Vagina (tissue), 2 donors: Measurements from ENCODE around the gene WNT9A. TPM values are rescaled to one million over a fixed set of nuclear protein-coding genes. Genes with fewer than 3 reads are reported as not detected.
"Not testable (repeated sequence)": the region's sequence is repeated elsewhere in the genome, so short reads cannot be mapped to it uniquely, and the experiment has no call there.

ENCODE experiments used
- DNase-seq, 2 donors: peaks; one replicate each; pipeline ENCODE4 v3.0.0-alpha.2; 2017; ENCODE audit errors: extremely low spot score in 2 of 2
- H3K27ac ChIP-seq: fragments of 200-600 bp; sonication (generic); one replicate; pipeline ENCODE4 v1.5.1; 2019
- H3K27me3 ChIP-seq: fragments of 200-600 bp; sonication (generic); one replicate; pipeline ENCODE4 v1.5.1; 2019
- H3K36me3 ChIP-seq, 2 donors: fragments of 200-600 bp; sonication (generic); one replicate each; pipeline ENCODE4 v1.5.1; 2017 to 2019
- H3K4me1 ChIP-seq: fragments of 200-600 bp; sonication (generic); one replicate; pipeline ENCODE4 v1.5.1; 2019
- H3K4me3 ChIP-seq, 2 donors: fragments of 200-600 bp; sonication (generic); 1 replicate in 1 of 2; 2 replicates in 1 of 2; pipeline ENCODE4 v1.5.1; 2016 to 2019
- H3K9me3 ChIP-seq: fragments of 200-600 bp; sonication (generic); one replicate; pipeline ENCODE4 v1.5.1; 2019
- CTCF ChIP-seq, 3 experiments: fragments of 450-650 bp in 2 of 3; fragments of 200-600 bp in 1 of 3; sonication (generic) in 1 of 3; IDR thresholded peaks; one replicate each; pipeline ENCODE4 v1.5.1; 2017 to 2019; ENCODE audit warnings: antibody characterized with exemption in 3 of 3, mild to moderate bottlenecking in 2 of 3, moderate library complexity in 2 of 3
- POLR2A ChIP-seq, 2 donors: fragments of 450-650 bp; IDR thresholded peaks; one replicate each; pipeline ENCODE4 v1.6.1; 2017; ENCODE audit warnings: antibody characterized with exemption in 2 of 2, mild to moderate bottlenecking in 2 of 2, moderate library complexity in 2 of 2
- POLR2AphosphoS5 ChIP-seq, 2 donors: sonication (generic); formaldehyde crosslinking; IDR thresholded peaks; one replicate each; pipeline ENCODE4 v1.9.0; 2017; ENCODE audit warnings: antibody characterized with exemption in 2 of 2, mild to moderate bottlenecking in 2 of 2, low read depth in 1 of 2; ENCODE audit not compliant: insufficient read depth in 1 of 2
- intact Hi-C: fragments of 100-400 bp; cut with DNase I; formaldehyde crosslinking; loops from one replicate; pipeline ENCODE4 v1.15.1; 2023
- total RNA-seq: library from RNA; depleted of rRNA; stranded (reverse); fragments of >200 nt; gene quantifications from one replicate; pipeline ENCODE4 v1.2.3, GENCODE V29; 2016

Gene WNT9A
- total RNA-seq, 1 donor from 2014 or later: 2.9 TPM

DNA sequence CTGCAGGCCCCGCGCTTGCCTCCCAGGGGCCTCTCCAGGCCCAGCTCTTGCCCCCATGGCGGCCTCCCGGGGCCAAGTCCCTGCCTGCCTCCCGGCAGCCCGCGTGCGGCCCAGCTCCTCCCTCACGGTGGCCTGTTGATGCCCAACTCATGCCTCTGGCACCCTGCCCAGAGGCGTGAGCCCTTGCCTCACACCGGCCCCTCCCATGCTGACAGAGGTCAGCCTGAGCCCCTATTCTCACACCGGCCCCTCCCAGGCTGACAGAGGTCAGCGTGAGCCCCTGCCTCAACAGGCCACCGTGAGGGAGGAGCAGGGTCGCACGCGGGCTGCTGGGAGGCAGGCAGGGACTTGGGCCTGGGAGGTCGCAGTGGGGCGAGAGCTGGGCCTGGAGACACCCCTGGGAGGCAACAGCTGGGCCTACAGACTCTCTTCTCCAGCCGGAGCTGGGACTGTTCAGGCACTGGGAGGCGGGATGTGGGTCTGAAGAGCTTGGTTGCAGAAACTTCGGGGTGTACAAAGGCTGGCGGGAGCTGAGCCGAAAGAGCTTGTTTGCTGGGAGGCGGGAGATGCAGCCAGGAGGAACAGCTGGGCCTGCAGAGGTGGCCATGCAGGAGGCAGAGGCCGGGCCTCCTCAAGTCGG is 24.0 kb upstream of the WNT9A start:
- intact Hi-C loops, H3K4me1 ChIP-seq, DNase-seq, H3K27ac ChIP-seq, H3K9me3 ChIP-seq, H3K4me3 ChIP-seq, H3K27me3 ChIP-seq, H3K36me3 ChIP-seq: not testable (repeated sequence)

DNA sequence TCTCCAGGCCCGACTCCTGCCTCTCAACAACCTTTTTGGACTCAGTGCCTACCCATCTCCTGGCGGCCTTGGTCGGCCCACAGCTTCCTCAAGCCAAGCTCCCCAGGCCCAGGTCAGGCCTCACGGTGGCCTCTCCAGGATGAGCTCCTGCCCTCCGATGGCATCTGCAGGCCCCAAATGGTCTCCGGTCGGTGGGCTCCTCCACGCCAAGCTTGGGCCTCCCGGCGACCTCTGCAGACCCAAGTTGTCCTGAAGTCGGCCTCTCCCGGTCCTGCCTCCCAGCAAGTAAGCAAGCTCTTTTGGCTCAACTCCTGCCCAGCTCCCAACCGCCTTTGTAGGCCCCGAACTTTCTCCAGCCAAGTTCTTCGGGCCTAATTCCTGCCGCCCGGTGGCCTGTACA is 23.5 kb upstream of the WNT9A start:
- intact Hi-C loops: not testable (repeated sequence)

DNA sequence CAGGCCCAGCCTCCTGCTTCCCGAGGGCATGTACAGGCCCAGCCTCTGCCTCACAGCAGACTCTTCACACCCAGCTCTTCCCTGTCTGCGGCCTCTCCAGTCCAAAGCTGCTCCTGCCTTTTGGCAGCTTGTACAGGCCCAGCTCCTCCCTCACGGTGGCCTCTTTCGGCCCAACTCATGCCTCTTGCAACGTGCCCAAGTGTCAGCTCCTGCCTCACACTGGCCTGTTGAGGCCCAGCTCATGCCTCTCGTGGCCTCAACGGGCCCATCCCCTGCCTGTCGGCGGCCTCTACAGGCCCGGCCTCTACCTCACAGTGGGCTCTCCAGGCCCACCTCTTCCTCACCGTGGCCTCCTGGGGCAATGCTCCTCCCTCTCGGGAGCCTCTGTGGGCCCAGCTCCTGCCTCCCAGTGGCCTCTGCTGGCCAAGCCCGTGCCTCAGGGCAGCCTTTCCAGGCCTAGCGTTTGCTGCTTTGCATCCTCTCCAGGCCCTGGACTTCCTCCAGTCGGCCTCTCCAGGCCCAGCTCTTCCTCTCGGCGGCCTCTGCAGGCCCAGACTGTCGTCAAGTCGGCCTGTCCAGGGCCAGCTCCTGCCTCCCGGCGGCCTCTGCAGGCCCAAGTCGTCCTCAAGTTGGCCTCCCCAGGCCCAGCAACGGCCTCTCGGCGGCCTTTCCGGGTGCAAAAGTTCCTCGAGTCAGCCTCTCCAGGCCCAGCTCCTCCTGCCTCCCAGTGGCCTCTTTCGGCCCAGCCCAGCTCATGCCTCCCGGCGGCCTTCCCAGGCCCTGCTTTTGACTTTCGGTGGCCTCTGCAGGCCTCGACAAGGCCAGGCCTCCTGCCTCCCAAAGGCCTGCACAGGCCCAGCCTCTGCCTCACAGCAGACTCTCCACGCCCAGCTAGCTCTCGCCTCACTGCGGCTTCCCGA is 22.6 kb upstream of the WNT9A start:
- DNase-seq, H3K27ac ChIP-seq, H3K36me3 ChIP-seq, intact Hi-C loops, H3K4me3 ChIP-seq, H3K9me3 ChIP-seq, H3K4me1 ChIP-seq, H3K27me3 ChIP-seq: not testable (repeated sequence)

More for the DNA sequence above, 23.5 kb upstream of the WNT9A start:
- H3K4me1 ChIP-seq, H3K4me3 ChIP-seq, DNase-seq, H3K36me3 ChIP-seq, H3K9me3 ChIP-seq, H3K27ac ChIP-seq, H3K27me3 ChIP-seq: not testable (repeated sequence)

- intact Hi-C loops, H3K27me3 ChIP-seq, H3K27ac ChIP-seq, H3K4me1 ChIP-seq, H3K4me3 ChIP-seq, H3K36me3 ChIP-seq, DNase-seq, H3K9me3 ChIP-seq: not testable (repeated sequence)
These were observed 20.1 kb upstream of the WNT9A start for GRCh38 chr1:227967815-227968214.

DNA sequence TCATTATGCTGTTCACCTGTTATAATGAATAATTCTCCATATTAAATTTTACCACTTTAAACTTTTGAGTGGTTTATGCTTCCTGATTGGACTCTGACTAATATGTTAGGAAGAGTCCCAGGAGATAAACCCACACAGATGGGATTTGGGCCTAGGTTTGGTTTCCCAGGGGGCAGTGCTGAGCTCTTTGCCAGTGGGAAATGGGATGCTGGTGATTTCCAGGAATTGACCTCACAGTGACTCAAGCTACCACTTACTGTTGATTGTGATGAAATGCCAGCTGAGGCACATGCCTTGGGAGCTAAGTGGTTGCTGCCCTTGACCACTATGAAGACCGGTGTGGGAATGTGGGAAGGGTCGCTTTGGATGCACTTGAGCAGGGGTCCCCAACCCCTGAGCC is 19.0 kb upstream of the WNT9A start:
- H3K27me3 ChIP-seq, H3K27ac ChIP-seq, H3K4me3 ChIP-seq, H3K36me3 ChIP-seq, H3K4me1 ChIP-seq, intact Hi-C loops, H3K9me3 ChIP-seq, DNase-seq: not testable (repeated sequence)

DNA sequence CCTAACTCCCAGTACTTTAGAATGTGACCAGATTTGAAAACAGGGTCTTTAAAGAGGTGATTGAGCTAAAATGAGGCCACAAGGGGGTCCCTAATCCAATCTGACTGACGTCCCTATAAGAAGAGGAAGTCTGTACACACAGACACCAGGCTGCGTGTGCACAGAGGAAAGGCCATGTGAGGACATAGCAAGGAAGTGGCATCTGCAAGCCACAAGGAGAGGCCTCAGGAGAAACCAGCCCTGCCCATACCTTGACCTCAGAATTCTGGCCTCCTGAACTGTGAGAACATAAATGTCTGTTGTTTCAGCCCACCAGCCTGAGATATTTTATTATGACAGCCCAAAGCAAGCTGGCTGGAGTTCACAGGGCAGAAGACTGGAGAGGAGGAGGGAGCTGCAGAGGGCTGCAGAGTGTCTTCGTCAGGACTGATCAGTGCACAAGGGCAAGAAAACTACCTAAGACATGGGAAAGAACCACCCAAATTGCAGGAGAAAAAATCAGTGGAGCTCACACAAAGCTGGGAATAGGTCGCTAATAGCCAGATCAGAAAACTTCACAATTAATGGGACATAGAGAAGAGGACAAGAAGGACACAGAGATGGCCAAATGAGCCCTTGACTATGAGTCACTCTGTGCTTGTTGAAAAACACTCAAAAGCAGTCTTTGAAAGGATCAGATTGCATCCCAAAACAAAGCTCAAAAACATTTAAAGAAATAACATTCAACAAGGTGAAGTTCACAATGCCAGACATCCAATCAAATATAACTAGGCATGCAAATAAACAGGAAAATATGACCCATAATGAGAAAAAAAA is 14.1 kb upstream of the WNT9A start:
- Histone ChIP-seq H3K9me3 (no peaks in the 10 kb centered on the region), H3K27ac (no peak overlapping the region), H3K4me1 (no peaks in the 10 kb centered on the region), H3K36me3 (no peaks in the 10 kb centered on the region), H3K4me3 (no peak overlapping the region), H3K27me3 (no peaks in the 10 kb centered on the region)
- intact Hi-C loops: no loop called here
- peak in 1 of 2 donors; percentile 49 for DNase-seq
- no peak for TF ChIP-seq POLR2AphosphoS5 (IDR thresholded peaks at IDR 0.05; ENCODE audit: insufficient read depth in 1 of 2, low read depth in 1 of 2)
- no peak for TF ChIP-seq POLR2A (IDR thresholded peaks at IDR 0.05)
- TF ChIP-seq CTCF (IDR thresholded peaks at IDR 0.05): no peak

DNA sequence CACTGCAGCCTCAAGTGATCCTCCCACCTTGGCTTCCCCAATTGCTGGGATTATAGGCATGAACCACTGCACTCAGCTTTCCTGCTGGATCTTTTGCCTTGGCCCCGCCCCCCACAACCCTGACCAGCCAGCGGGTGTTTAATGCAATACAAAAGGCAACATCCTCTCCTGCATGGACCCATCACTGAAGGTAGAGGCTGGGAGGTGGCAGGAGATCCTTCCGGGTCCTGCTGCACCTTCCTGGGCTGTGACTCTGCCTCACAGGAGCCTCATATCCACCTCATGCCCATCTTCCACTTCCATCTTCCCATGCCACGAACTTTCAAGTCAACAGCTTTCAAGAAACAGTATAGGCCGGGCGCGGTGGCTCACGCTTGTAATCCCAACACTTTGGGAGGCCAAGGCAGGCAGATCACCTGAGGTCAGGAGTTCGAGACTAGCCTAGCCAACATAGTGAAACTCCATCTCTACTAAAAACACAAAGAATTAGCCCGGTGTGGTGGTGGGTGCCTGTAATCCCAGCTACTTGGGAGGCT is 11.7 kb upstream of the WNT9A start:
- no peak overlapping the region for H3K4me3 ChIP-seq
- no peak for TF ChIP-seq POLR2AphosphoS5 (IDR thresholded peaks at IDR 0.05; ENCODE audit: insufficient read depth in 1 of 2, low read depth in 1 of 2)
- TF ChIP-seq CTCF (IDR thresholded peaks at IDR 0.05): no peak
- no peak for TF ChIP-seq POLR2A (IDR thresholded peaks at IDR 0.05)
- no peaks in the 10 kb centered on the region for H3K27me3 ChIP-seq
- intact Hi-C loops: no loop called here
- H3K27ac ChIP-seq: no peak overlapping the region
- H3K36me3 ChIP-seq: no peaks in the 10 kb centered on the region
- no peaks in the 10 kb centered on the region for H3K9me3 ChIP-seq
- peak in 1 of 2 donors; percentile 79 for DNase-seq
- H3K4me1 ChIP-seq: no peaks in the 10 kb centered on the region
